ENCODE measurements around the gene POM121L2.

The POM121L2 gene

GRCh38 chr6:27295301-27296079 is 16.6 kb downstream of the POM121L2 start:
- H3K4me3 ChIP-seq (ENCODE audit: low read length) = no peak overlapping the region
- DNase-seq (ENCODE audit: low read depth, low spot score) = no peak

GRCh38 chr6:27294409-27294808 is 17.7 kb downstream of the POM121L2 start:
- DNase-seq (ENCODE audit: low read depth, low spot score) = no peak
- H3K4me3 ChIP-seq (ENCODE audit: low read length) = no peak overlapping the region

- DNase-seq (ENCODE audit: low read depth, low spot score) = no peak
- no peak overlapping the region for H3K4me3 ChIP-seq (ENCODE audit: low read length)
Observed at GRCh38 chr6:27293436-27294098, 18.5 kb downstream of the POM121L2 start.

GRCh38 chr6:27290850-27291208 is 21.2 kb downstream of the POM121L2 start:
- H3K4me3 ChIP-seq (ENCODE audit: low read length) = no peak overlapping the region
- DNase-seq (ENCODE audit: low read depth, low spot score) = no peak

GRCh38 chr6:27290065-27290849 is 21.8 kb downstream of the POM121L2 start:
- no peak overlapping the region for H3K4me3 ChIP-seq (ENCODE audit: low read length)
- DNase-seq (ENCODE audit: low read depth, low spot score) = no peak

- no peak overlapping the region for H3K4me3 ChIP-seq (ENCODE audit: low read length)
- DNase-seq (ENCODE audit: low read depth, low spot score) = no peak
Observed at GRCh38 chr6:27288136-27289044, 23.7 kb downstream of the POM121L2 start.

- no peak overlapping the region for H3K4me3 ChIP-seq (ENCODE audit: low read length)
- no peak for DNase-seq (ENCODE audit: low read depth, low spot score)
Observed at GRCh38 chr6:27287751-27288135, 24.3 kb downstream of the POM121L2 start.

- no peak overlapping the region for H3K4me3 ChIP-seq (ENCODE audit: low read length)
- no peak for DNase-seq (ENCODE audit: low read depth, low spot score)
Observed at GRCh38 chr6:27286141-27286540, 25.9 kb downstream of the POM121L2 start.

- DNase-seq (ENCODE audit: low read depth, low spot score) = no peak
- no peak overlapping the region for H3K4me3 ChIP-seq (ENCODE audit: low read length)
Observed at GRCh38 chr6:27283279-27283678, 28.8 kb downstream of the POM121L2 start.

GRCh38 chr6:27281569-27281968 is 30.5 kb downstream of the POM121L2 start:
- DNase-seq (ENCODE audit: low read depth, low spot score) = no peak
- H3K4me3 ChIP-seq (ENCODE audit: low read length) = no peak overlapping the region

- H3K4me3 ChIP-seq (ENCODE audit: low read length) = no peak overlapping the region
Observed at GRCh38 chr6:27281105-27281539, 31.0 kb downstream of the POM121L2 start.

GRCh38 chr6:27280540-27281000 is 31.5 kb downstream of the POM121L2 start:
- no peak overlapping the region for H3K4me3 ChIP-seq (ENCODE audit: low read length)
- DNase-seq (ENCODE audit: low read depth, low spot score) = no peak

More at GRCh38 chr6:27281105-27281539, 31.0 kb downstream of the POM121L2 start:
- no peak for DNase-seq (ENCODE audit: low read depth, low spot score)

GRCh38 chr6:27280064-27280539 is 32.0 kb downstream of the POM121L2 start:
- no peak overlapping the region for H3K4me3 ChIP-seq (ENCODE audit: low read length)

GRCh38 chr6:27279513-27280063 is 32.5 kb downstream of the POM121L2 start:
- H3K4me3 ChIP-seq (ENCODE audit: low read length) = no peak overlapping the region
- no peak for DNase-seq (ENCODE audit: low read depth, low spot score)

More at GRCh38 chr6:27280064-27280539, 32.0 kb downstream of the POM121L2 start:
- peak; percentile 16 for DNase-seq (ENCODE audit: low read depth, low spot score)

- no peak for DNase-seq (ENCODE audit: low read depth, low spot score)
- H3K4me3 ChIP-seq (ENCODE audit: low read length) = no peak overlapping the region
Observed at GRCh38 chr6:27275025-27275956, 36.8 kb downstream of the POM121L2 start.

GRCh38 chr6:27273783-27274182 is 38.3 kb downstream of the POM121L2 start:
- no peak overlapping the region for H3K4me3 ChIP-seq (ENCODE audit: low read length)
- no peak for DNase-seq (ENCODE audit: low read depth, low spot score)

GRCh38 chr6:27268803-27269202 is 43.3 kb downstream of the POM121L2 start:
- H3K4me3 ChIP-seq (ENCODE audit: low read length) = no peak overlapping the region
- DNase-seq (ENCODE audit: low read depth, low spot score) = no peak

Data from Jurkat, Clone E6-1 (cell line).